ENCODE data around the gene SPATS2.

DNA sequence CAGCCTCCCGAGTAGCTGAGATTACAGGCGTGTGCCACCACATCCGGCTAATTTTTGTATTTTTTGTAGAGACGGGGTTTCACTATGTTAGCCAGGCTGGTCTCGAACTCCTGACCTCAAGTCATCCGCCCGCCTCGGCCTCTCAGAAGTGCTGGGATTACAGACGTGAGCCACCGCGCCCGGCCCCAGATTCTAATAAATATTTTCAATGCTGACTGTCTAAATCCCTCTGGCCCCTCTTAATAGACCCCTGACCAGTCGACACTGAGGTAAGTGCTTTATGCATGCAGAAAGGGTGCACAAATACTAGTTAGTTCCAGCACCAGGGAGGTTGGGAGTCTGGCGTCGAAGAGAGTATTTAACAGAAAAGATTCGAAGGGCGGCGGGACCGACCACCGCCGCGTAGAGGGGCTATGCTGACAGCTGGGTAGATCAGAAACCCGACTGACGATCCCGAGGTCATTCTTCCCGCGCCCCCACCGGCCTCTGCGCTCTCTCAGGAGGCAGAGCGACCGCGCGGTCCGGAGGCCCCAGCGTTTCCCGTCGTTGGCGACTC, 1.1 kb upstream of the SPATS2 start:
- TF ChIP-seq, protein P1, sequence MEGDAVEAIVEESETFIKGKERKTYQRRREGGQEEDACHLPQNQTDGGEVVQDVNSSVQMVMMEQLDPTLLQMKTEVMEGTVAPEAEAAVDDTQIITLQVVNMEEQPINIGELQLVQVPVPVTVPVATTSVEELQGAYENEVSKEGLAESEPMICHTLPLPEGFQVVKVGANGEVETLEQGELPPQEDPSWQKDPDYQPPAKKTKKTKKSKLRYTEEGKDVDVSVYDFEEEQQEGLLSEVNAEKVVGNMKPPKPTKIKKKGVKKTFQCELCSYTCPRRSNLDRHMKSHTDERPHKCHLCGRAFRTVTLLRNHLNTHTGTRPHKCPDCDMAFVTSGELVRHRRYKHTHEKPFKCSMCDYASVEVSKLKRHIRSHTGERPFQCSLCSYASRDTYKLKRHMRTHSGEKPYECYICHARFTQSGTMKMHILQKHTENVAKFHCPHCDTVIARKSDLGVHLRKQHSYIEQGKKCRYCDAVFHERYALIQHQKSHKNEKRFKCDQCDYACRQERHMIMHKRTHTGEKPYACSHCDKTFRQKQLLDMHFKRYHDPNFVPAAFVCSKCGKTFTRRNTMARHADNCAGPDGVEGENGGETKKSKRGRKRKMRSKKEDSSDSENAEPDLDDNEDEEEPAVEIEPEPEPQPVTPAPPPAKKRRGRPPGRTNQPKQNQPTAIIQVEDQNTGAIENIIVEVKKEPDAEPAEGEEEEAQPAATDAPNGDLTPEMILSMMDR (IDR thresholded peaks at IDR 0.05; ENCODE audit: low read length), result no peak
- TF ChIP-seq EZH2 (IDR thresholded peaks at IDR 0.05; ENCODE audit: borderline replicate concordance, low read length), result no peak

Measured in OCI-LY1 (cell line).